ENCODE measurements around the gene SPAG9.

Gene SPAG9

DNA sequence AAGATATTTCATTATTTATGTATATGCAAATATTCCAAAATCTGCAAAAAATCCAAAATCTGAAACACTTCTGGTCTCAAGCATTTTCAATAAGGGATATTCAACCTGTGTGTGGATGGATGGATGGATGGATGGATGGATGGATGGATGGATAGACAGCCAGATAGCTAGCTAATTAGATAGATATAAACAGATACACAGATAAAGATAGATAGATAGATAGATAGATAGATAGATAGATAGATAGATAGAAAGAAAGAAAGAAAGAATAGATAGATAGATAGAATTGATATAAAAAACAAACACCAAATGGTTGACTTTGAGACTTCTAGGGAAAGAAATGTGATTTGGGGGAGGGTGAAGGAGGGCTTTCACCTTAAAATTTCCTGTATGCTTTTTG lies 139.4 kb downstream of the SPAG9 start:
- no peak for DNase-seq

DNA sequence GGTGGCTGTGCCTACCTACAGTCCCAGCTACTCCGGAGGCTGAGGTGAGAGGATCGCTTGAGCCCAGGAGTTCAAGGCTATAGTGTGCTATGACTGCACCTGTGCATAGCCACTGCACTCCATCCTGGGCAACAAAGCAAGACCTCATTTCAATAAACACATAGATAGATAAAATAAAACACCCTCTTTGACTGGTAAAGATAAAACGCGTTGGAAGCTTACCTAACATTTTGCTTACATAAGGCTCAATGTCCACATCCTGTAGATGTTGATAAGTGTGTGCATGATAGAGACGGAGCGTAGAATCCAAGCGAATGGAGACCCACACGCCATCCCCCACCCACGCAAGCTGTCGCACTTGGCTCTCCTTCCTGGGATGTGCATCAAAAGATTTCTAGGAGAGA lies 141.1 kb downstream of the SPAG9 start:
- DNase-seq = no peak

DNA sequence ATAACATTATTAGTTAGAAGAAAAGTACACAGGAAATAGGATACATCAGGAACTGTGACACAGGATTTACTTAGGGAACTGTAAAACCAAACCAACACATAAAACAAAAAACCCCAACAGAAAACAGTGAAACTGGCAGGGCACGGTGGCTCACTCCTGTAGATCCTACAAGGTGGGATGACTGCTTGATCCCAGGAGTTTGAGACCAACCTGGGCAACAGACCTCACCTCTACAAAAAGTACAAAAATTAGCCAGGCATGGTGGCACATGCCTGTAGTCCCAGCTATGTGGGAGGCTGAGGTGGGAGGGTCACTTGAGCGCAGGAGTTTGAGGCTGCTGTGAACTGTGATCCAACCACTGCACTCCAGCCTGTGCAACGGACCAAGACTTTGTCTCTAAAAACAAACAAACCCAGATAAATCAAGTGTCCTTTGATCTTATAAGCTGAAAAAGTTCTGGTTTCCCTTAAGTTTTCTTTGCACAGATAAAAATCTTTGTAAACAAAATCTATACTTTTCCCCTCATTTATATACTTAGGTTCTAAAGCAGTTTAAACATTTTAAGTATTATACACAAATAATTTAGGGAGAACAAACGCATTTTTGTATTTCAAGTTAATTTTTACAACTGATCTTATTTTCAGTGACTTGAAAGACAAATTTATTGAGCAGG lies 143.0 kb downstream of the SPAG9 start:
- no peak for DNase-seq

DNA sequence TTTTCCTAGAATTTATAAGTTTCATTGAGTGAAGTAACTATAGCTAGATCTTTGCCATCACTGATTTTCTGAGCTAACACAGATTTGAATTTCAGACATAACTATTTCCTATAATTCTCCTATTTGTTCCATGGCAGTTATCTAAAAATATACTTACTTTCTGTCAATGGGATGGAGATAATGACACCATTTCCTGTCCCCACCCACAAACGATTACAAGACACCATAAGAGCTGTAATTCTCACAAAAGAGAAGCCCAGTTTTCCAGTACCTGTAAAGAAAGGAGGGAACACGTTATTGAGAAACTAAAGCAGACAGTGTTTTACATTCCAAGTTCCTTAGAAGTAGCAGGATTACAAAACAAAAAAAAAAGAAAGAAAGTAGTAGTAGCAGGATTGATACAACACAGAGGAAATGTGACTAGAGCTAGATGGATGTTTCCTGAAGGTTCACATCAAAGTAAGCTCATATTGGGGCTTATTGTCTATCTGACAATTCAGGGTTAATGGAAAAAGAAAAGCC lies 143.7 kb downstream of the SPAG9 start:
- no peak for DNase-seq

DNA sequence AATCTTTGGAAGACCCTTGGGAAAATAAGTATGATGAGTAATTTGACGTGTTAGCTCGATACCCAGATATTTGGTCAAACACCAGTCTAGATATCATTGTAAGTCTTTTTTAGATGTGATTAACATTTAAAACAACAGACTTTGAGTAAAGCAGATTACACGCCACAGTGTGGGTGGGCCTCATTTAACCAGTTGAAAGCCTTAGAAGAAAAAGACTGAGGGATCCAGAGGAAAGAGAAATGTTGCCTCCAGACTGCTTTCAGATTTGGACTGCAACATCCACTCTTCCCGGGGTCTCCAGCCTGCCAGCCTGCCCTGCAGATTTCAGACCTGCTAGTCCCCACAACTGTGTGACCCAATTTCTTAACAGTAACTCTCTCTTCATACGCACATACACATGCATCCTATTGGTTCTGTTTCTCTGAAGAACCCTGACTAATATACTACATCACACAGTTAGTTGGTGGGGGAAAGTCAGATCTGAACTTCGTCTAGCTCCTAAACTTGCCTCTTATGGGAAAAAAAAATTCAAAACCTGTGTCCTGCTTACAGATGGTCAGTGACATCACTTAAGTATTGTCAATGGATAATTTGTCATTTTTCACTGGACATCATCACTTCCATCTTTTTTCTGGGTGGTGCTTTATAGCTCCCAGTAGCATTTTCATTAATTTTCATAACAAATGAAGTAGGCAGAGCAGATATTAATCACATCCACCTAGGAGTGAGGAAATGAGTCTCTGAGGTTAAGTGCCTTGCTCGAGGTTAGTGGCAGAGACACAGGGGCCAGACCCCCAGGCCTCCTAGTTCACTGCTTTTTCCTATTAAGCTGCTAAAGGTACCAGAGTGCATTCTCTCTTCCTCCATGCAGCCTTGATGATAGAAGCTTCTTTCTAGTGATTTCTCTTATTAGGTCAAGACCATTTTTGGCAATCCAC lies 146.8 kb downstream of the SPAG9 start:
- no peak for DNase-seq

DNA sequence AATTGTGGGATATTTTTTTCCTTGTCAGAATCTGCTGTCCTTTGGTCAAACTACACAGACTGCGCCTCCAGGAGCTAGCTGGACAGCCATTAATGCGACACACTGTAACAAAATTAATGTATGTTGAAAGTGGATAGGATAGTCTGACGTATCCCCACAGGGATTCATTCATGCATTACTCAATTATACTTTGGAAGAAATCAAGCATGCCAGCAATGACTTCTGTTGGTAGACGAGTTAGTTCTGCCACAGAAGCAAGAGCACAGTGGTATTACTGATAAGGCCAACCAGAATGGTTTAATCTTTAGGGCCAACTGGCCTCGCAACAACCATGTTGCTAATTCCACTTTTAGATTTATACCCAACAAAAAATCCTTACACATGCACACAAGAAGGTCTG lies 148.1 kb downstream of the SPAG9 start:
- no peak for DNase-seq

DNA sequence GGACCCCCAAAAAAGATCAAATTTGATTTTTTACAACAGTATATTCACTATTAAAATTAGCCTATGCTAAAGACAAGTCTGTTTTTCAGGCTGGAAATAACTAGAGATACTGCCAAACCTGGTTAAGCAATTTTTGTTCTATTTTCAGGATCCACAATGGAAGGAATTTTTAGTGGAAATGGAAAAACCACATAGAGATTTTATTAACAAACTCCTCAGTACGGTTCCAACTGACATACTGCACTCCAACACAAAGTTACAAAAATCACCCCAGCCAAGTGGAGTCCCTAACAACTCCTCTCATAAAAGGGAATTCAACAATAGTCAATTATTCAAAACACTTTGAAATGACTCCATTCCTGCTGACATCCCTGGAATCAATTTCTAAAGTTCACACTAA lies 152.9 kb downstream of the SPAG9 start:
- no peak for DNase-seq

DNA sequence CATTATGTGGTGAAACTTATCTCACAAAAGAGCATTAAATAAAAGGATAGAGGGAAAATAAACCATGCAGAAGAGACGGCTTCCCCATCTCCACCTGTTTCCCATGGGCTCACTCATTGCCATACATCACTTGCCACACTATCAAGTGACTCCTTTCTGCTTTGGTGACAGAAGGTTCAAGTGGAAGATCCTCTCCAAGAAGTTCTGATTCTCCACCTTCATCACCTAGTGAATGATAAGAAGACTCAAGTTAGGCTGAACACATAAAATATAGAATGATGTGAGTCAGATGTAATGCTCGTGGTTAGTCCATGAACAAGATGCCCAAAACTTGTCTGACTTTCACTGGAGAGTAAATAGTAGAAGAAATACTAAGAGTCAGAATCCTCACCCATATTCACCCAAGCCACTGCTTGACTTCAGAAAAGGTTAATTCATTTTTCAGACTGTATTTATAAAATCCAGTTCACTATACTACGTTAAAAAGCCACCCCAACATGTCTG lies 154.5 kb downstream of the SPAG9 start:
- DNase-seq = no peak

DNA sequence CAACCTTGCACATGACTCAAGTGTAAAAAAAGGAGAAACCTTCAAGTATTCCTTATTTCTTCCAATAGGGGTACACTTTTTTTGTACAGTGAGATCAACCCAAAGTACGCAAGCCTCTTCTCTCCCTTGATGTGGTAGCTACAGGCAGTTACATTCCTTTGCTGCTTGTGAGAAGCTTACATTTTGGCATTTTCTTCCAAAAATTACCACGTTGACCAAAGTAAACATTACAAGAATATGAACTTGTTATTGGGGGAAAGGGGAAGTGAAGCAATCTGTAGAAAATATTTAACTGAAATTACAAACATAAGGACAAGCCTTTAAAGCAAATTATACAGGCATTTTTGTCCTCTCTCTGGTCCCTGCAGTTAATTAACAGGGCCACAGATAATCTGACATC lies 157.5 kb downstream of the SPAG9 start:
- no peak for DNase-seq

DNA sequence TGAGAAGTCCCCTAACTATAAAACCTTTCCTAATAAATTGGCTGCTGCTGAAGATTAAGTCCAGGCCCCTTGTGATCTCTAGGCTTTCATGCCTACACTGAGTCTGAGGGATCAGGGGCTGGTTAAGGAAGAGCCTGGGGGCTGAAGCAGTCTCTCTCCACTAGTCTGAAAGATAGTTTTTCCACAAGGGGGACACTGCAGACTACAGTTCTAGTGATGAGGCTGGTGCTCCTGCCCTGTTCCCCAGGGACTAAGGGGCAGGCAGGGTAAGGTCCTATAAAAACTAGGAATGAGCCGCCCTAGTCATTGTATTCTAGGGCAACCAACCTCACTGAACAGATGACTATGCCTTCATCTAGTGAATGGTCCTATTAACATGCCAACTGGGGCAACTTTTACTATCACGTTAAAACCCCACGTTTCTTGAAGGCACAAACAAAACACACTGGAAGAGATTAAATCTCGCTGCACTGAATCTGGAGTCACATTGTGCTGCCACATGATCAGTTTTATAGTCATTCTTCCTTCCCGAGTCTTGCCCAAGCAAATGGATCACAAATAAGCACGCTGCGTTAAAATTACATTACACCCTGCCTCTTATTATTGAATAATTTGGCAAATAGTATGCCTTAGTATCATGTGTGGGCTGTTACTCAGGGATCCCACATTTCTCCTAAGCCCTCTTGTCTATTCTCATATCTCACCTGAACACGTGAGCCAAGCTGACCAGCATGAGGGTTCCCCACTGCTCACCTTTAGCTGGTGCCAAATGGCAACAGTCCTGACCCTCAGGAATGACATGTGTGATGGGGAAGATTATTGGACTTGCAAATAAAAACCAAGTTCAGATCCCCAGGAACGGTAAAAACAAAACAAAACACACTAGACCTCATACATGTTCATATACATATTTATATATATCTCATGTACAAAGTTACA lies 159.1 kb downstream of the SPAG9 start:
- no peak for DNase-seq

DNA sequence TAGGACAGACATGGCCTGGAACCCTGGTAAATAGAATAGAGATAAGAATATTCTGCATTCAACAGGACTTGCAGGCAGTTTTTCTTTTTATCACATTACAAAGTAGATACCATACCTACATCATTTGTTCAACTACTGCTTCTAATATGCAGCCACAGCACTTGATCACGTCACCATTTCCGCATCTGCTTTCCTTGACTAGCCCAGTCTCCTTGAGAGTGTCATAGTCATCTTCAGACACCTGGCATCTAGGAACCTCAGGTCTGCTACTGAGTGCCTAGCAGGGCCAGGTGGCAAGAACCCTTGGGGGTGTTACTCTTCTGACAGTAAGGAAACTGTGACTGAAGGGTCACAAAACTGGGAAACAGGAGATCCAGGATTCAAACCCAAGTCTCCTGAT lies 161.3 kb downstream of the SPAG9 start:
- DNase-seq = no peak

DNA sequence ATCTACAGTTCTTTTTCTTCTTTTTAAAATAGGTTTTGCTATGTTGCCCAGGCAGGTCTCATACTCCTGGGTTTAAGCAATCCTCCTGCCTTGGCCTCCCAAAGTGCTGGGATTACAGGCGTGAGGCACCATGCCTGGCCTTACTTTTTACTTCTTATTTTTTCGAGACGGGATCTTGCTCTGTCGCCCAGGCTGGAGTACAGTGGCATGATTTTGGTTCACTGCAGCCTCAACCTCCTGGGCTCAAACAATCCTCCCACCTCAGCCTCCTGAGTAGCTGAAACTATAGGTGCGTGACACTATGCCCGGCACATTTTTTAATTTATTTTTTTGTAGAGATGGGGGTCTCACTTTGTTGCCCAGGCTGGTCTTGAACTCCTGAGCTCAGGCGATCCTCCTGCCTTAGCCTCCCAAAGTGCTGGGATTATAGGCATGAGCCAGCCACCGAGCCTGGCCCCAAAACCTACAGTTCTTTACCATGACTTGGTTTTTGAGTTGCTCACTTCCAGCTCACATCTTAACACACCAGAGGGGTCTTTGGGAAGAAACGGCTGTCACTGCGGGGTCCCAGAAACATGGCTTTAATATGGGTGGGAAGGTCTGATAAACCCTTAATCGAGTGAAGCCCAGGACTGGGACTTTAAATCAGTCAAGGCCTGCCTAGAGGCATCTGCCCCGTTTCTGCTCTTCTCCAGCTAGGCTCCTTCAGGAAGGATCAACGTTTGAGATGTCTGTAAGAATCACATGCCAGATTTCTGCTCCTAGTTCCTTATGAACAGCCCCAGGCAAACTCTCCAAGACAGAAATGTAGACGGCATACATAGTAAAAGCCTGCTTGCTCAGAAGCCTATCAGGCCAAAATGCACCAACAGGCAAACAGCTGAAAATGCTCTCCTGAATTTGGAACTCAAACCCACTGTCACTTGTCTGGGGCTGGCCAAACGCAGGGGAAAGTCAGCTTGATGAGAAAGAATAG lies 162.8 kb downstream of the SPAG9 start:
- no peak for DNase-seq

DNA sequence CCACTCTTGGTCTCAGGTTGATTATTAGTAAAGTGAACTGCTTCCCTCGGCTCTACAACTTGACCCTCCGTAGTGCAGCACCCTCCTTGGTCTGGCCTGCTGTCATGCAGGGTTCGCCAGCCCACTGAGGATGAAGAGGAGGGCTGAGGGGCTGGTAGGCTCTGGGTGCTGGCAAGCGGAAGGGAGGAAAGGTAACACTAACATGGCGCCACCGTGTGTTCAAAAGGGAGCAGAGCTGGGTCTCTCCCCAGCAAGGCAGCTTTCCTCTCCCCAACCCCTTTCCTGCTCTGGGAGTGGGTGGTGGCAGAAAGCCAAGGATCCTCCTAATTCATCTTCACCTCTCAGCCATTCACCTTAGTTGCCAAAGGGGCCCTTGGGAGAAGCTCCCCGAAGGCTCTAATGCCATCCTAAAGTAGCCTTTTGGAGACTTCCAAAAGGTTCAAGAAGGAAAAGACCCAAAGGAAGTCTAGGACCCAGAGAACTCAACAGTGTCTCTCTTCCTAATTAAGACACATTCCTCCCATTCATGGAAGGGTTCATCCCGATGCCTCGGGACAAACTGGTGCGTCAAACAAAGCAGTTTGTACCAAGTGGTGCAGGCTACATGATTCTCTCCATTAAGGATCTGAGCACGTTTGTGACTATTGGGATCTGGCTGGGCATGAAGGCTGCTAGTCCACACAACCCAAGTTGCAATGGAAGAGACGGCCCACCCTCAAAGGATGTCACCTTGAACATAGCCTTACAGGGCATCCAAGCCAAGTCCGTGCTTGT lies 163.7 kb downstream of the SPAG9 start:
- DNase-seq = peak; percentile 76

DNA sequence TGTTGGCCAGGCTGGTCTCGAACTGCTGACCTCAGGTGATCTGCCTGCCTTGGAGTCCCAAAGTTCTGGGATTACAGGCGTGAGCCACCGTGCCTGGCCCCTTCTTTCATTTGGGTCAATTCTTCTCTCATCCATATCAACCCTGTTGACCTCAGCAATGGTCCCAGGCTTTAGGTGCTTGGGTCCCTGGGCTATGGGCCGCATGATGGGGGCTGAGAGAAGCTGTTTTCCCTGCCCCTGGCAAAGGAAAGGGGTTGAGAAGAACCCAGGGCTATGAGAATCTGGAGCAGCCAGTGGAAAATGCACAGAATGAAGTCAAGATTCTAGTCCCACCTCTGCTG lies 164.3 kb downstream of the SPAG9 start:
- DNase-seq = no peak

DNA sequence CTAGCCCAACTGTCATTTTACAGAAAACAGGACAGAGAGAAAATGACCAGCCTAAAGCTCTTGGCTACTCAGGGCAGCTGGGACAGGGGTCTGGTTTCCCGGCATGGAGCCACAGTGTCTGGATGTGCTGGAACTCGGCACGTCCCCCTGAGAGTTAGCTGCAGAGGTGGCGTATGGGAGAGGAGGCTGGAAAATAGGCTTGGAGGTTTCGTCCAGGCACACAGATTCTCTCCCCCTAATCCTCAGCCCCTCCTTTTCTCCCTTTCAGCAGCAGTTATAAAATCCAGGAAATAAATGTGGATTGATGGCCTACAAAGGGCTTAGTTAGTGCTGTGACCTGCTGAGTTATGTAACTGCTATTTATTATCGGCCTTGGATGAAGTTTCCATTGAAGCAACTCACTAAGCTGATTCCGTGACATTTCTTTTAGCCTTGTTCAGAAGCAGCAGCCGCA lies 165.0 kb downstream of the SPAG9 start:
- DNase-seq = peak; percentile 26

DNA sequence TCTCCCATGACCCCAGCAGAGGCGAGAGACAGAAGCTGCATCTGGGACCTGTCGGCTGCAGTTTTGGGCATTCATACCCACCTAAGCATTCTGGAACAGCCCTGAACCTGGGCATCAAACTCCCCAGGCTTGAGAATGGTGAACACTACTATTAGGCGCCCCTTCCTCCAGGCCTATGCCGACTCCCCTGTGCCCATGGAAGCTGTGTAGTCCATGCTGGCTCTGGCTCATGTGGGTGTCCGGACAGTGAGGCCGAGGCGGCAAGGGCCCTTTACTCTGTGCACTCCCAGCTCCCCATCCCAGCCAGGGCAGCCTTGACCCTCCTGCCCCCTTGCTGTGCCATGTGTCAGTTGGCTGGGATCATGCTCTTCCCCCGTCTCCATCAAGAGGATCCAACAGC lies 165.5 kb downstream of the SPAG9 start:
- peak; percentile 48 for DNase-seq

DNA sequence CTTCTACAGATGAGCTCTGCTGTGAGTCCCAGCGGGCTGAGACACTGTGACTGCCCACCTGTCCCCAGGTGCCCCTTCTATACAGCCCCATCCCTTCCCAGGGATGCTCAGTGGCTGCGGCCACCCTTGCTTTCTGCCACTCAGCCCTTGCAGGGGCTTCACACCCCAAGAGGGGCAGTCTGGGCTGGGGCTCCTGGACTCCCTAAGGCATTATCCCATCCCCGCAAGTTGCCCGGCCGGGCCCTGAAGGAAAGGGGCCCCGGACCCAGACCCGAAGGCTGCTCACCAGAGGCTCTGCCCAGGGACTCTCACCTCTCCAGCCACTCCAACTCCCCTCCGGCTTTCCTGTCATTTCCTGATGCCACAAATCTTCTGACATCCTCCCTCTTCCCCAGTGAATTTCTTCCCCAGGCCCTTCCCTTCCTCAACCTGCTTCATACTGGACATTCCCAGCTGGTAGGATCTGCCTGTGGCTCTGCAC lies 166.0 kb downstream of the SPAG9 start:
- no peak for DNase-seq

DNA sequence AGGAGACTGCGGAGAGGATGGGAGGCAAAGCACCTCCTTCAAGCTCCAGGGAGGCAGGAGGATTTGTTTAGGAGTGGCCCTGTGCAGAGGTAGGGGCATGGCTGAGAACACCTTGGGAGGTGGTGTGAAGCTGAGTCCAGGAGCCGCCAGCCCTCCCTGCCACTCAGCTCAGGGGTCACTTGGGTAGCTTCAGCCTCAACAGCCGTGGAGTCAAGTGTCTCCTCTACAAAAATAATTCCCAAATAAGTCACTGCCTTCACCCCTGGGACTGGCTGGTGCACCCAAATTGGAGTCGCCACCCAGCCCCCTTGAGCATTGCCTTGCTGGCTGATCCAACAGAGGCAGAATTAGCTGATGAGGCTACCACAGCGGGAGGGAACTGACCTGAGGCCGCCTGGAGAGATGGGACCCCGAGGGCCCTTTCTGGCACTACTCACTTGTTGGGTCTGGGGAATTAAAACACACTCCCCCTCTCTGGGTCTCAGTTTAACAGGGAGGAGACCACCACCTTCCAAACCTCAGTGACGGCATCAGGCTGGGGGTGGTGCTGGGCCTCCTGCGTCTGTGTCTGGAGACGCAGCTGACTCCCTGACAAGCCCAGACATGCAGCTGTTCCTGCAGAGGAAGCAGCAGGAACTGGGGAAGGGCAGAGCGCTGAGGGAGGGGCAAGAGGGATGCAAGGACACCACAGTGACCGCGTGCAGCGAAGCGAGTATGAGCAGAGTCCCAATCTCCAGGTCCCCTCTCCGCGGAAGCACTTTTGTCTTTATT lies 166.7 kb downstream of the SPAG9 start:
- DNase-seq = peak; percentile 48

DNA sequence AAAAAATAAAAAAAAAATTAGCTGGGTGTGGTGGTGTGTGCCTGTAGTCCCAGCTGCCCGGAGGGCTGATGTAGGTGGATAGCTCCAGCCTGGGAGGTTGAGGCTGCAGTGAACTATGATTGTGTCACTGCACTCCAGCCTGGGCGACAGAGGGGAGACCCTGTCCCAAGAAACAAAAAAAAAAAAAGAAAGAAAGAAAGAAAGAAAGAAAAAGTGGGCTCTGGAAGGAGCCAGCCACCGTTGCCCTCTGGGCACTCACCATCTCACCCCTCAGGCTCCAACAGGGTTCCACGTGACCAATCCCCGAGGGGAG lies 167.2 kb downstream of the SPAG9 start:
- DNase-seq = peak; percentile 26

DNA sequence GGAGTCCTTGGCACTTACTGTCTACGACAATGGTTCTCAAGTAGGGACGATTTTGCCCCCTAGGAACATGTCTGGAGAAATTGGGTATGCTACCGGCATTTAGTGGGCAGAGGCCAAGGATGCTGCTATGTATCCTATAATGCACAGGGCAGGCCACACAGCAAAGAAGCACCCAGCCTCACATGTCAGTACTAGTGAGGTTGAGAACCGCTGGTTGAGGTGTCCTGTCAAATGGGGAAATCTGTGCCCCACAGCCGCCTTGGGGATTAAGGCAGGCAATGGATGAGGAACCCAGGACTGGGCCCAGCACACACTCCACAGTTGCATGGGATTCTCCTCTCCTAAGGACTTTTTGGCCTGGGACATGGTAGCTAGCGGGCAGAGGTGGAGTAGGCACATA lies 167.8 kb downstream of the SPAG9 start:
- DNase-seq = peak; percentile 35
